CD4-positive, alpha-beta T cell treated with Interleukin-12 subunit alpha and Interleukin-12 subunit beta, for 1 hour (primary cell): Measurements from ENCODE around the gene ATAD2B.
"Not testable (repeated sequence)": the region's sequence is repeated elsewhere in the genome, so short reads cannot be mapped to it uniquely, and the experiment has no call there.

Experiments
- DNase-seq: peaks from one replicate; pipeline ENCODE4 v3.0.0-alpha.2; 2020

The ATAD2B gene

GRCh38 chr2:23782646-23783045, 144.3 kb downstream of the ATAD2B start:
- DNase-seq = no peak

- DNase-seq = no peak
Observed at GRCh38 chr2:23782126-23782525, 144.8 kb downstream of the ATAD2B start.

DNA sequence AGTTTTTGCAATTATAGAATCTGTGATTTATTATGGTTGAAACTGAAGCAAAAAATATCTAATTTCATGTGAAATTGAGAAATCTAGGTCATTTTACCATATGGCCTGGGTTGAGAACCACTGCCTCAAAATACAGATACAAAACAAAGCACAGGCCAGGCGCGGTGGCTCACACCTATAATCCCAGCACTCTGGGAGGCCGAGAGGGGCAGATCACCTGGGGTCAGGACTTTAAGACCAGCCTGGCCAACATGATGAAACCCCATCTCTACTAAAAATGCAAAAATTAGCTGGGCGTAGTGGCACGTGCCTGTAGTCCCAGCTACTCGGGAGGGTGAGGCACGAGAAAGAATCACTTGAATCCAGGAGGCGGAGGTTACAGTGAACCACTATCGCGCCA, 146.5 kb downstream of the ATAD2B start:
- DNase-seq = not testable (repeated sequence)

DNA sequence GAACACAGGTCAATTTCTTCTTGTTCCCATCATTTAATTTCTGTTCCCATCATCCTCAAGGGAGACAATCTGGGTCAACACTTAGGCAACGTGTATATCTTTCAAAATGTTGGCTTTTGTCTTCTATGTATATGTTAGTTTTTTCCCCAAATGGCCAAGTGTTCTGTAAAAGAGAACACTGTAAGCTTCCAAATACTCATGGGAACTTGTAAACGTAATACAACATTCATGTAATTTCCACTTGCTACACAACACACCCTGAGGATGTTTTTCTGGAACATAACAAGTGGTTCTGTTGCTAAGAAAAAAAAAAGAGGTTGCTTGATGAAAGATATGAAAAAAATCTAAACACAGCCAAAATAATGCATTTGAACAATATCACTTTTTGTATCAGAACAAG, 149.1 kb downstream of the ATAD2B start:
- no peak for DNase-seq

GRCh38 chr2:23776021-23776420, 150.9 kb downstream of the ATAD2B start:
- no peak for DNase-seq

- DNase-seq = no peak
Observed at GRCh38 chr2:23772684-23773083, 154.2 kb downstream of the ATAD2B start.

DNA sequence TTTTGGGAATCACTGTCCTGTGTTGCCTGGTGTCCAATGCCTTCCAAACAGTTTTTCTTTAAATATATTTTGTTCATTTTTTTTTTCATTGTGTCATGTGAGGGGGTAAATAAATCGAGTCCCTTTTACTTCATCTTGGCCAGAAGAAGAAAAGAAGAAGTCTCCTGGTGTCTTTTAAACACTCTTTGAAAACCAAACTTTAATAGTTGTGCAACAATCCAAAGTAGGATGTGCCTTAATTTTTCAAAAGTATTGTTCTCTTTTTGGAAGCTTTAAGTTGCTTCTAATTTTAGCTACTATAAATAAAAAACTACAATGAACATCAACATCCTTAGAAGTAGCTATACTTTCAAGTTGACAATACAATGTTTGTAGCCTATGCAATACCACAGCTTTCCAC, 154.9 kb downstream of the ATAD2B start:
- DNase-seq = no peak

DNA sequence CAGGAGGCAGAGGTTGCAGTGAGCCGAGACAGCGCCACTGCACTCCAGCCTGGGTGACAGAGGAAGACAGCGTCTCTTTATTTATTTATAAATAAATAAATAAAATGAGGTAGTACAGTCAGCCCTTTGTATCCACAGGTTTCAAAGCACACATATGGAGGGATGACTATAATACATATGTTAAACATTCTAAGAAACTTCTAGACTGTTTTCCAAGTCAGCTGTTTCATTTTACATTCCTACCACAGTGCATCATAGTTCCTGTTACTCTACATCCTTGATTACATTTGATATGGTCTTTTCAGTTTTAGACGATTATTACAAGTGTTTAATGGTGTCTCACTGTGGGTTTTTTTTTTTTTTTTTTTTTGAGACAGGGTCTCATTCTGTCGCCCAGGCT, 157.6 kb downstream of the ATAD2B start:
- DNase-seq = no peak

DNA sequence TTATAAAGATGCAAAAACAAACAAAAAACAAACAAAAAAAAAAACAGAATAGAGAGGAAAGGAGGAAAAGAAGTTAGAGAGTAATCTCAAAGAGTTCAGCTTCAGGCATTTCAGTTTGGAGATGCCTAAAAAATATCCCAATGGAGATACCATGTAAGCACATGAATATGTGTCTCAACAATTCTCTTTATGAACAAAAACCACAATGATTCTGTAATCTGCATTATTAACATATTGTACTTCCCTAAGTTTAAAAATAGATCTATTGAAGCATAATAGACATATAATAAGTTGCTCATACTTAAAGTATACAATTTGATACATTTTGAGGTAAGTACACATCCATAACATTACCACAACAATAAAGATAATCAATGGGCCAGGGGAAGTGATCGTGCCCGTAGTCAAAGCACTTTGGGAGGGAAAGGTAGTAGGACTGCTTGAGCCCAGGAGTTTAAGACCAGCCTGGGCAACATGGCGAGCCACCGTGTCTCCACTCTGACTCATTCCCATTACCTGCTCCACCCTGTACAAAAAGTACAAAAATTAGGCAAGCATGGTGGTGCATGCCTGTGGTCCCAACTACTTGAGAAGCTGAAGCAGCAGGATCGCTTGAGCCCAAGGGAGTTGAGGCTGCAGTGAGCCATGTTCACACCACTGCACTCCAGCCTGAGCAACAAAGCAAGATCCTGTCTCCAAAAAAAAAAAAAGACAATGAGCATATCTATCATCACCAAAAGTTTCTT, 158.9 kb downstream of the ATAD2B start:
- DNase-seq = no peak

DNA sequence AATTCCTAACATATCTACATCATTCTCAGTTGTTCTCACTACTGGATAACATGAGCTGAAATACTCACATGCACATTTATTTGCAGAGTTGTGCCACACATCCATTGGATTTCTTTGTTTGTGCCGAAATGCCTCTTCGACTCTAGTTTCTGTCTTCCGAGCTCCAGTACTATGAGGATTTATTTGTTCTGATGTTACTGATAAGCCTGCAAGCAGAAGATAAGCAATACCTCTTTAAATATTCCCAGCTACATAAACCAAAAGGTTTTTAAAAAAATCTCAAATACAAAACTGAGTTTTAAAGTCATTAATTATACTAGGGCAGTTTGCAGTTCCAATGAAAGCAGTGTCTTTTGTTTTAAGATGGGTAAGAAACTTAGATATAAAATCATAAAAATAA, 164.8 kb downstream of the ATAD2B start:
- DNase-seq = no peak

GRCh38 chr2:23761638-23762037, 165.3 kb downstream of the ATAD2B start:
- DNase-seq = no peak

DNA sequence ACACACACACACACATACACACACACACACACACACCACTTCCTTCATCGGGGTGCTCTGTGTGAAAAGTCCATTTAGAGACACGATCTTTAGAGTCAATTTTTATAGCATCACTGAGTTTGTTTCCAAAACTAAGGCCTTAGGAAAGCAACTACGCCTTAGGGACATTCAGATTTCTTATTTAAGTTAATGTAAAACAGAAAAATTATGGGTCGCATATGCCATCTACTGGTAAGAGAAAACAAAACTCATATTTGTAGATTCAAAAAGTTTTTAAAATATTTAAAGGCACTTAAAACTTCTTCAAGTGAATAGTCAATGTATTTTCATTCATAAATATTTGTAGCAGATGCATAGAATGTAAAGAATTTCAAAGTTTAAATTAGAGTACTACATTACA, 166.2 kb downstream of the ATAD2B start:
- DNase-seq = no peak

DNA sequence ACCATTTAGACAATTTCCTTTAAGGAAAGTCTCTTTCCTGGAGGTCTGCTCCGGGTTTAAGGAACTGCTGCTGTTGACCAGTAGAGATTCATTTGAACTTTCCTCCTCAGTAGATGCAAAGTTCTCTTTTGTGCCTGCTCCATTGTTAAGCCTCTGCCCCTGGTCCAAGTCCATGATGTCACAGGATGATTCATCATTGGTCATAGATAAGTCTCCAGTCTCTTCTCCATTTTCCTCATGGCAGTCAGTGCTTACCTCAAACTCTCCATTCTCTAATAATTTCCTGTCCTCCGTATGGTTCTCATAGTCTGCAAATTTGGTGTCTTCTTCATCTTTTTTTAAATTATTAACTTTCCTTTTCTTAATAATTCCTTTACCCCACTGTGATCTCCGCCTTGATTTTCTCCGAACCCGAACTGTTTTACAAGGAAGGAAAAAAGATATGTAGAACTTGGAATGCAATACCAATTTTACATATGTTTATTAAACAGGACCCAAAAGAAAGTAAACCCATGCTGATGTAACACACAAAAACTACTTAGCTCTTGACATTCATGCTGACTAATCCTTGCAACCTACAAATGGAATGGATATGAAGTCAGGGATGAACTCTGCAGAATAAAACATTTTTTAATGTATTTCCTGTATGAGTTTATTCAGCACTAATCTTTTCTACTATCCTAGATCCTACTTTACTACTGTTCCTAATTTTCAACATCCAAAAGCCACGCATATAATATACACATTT, 169.1 kb downstream of the ATAD2B start:
- no peak for DNase-seq

DNA sequence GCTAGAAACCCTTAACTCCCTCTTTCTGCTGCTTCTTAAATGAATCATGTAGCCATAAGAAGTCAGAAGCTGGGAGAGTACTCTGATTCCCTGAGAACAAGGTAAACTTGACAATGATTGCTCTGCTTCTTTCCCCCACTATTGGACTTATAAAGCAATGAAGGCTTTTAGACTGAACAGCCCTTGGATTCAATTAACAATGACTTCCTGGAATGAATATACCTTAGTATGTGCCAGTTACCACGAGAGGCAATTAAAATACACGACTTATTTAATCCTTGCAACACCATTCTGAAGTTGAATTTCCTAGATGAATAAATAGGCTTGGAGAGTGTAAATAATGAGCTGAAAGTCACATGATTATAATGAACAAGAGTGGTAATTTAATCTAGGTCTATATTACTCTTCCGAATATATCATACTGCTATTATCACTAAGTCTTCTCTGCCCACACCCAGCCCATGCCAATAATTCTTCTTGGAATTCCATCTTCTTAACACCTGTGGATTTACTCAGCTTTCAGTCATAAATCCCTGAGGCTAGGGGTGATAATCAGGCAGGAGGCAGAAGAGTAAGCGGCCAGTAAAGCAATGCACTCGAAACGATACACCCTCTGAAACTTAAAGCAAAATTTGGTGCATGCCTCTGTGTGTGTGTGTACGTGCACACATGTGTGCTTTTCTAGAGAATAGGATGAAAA, 170.2 kb downstream of the ATAD2B start:
- DNase-seq = no peak

- no peak for DNase-seq
Observed at GRCh38 chr2:23754970-23755369, 172.0 kb downstream of the ATAD2B start.

GRCh38 chr2:23753291-23754010, 173.5 kb downstream of the ATAD2B start:
- no peak for DNase-seq

- no peak for DNase-seq
Observed at GRCh38 chr2:23751747-23752265, 175.1 kb downstream of the ATAD2B start.

DNA sequence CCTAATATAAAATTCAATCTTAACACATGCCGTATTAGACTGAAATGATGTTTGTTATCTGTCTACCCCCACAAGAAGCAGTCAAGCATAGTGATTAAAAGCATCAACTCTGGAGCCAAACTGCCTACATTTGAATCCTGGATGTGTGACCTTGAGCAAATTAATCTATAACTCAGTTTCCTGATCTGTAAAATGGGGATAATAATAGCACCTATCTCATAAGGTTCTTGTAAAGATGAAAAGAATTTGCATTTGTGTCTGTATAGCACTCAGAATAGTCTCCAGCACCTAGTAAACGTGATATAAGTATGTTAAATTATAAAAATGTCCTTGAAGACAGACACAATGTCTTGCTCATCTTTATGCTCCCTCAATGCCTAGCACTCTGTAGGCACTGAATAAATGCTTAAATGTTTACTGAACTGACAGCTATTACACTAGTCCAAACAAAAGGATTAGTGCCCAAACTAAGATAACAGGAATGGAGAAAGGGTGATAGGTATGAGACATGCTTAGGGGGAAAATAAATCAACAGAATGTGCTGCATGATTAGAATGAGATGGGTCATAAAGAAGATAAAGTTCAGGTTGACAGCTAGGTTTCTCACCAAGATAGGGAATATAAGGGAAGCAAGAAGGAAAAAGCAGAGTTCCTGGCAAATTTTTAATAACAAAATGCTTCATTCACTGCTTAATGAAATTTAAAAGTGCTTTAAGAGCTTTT, 180.6 kb downstream of the ATAD2B start:
- no peak for DNase-seq

DNA sequence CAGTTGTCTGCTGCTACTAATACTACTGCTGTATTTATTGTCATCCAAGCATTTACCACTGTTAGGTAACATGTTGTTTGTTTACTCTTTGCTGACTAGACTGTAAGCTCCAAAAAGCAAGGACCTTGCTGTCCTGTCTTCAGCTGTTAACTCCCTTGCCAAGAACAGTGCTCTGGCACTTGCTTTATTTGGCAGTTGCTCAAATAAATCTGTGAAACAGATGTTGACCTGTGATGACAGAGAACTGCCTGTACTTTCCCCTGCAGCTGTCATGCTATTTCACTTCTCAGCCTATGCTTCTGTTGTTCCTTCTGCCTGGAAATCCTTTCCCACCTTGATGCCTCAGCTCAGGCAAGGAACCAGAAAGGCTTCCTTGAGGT, 181.2 kb downstream of the ATAD2B start:
- DNase-seq = no peak

- DNase-seq = no peak
Observed at GRCh38 chr2:23745068-23745725, 181.7 kb downstream of the ATAD2B start.

- not testable (repeated sequence) for DNase-seq
Observed at GRCh38 chr2:23736783-23737182, 190.1 kb downstream of the ATAD2B start.

GRCh38 chr2:23734416-23734815, 192.5 kb downstream of the ATAD2B start:
- no peak for DNase-seq
